ENCODE data around the gene DLGAP1.

DLGAP1 gene

GRCh38 chr18:4286256-4286655, 168.9 kb downstream of the DLGAP1 start:
- no peak for DNase-seq (ENCODE audit: low read depth)

GRCh38 chr18:4285525-4285924, 169.6 kb downstream of the DLGAP1 start:
- no peak for DNase-seq (ENCODE audit: low read depth)

GRCh38 chr18:4284528-4284927, 170.6 kb downstream of the DLGAP1 start:
- no peak for DNase-seq (ENCODE audit: low read depth)

GRCh38 chr18:4283746-4284291, 171.3 kb downstream of the DLGAP1 start:
- DNase-seq (ENCODE audit: low read depth) = no peak

GRCh38 chr18:4282954-4283353, 172.2 kb downstream of the DLGAP1 start:
- DNase-seq (ENCODE audit: low read depth) = no peak

GRCh38 chr18:4276953-4277585, 178.0 kb downstream of the DLGAP1 start:
- no peak for DNase-seq (ENCODE audit: low read depth)

GRCh38 chr18:4271952-4272351, 183.2 kb downstream of the DLGAP1 start:
- no peak for DNase-seq (ENCODE audit: low read depth)

GRCh38 chr18:4270988-4271387, 184.1 kb downstream of the DLGAP1 start:
- no peak for DNase-seq (ENCODE audit: low read depth)

- DNase-seq (ENCODE audit: low read depth) = no peak
These were observed 185.1 kb downstream of the DLGAP1 start for GRCh38 chr18:4270016-4270415.

GRCh38 chr18:4267641-4268040, 187.5 kb downstream of the DLGAP1 start:
- DNase-seq (ENCODE audit: low read depth) = no peak

GRCh38 chr18:4264347-4264791, 190.7 kb downstream of the DLGAP1 start:
- DNase-seq (ENCODE audit: low read depth) = no peak

GRCh38 chr18:4260107-4260506, 195.0 kb downstream of the DLGAP1 start:
- no peak for DNase-seq (ENCODE audit: low read depth)

GRCh38 chr18:4256766-4257417, 198.2 kb downstream of the DLGAP1 start:
- no peak for DNase-seq (ENCODE audit: low read depth)

- DNase-seq (ENCODE audit: low read depth) = no peak
These were observed 200.3 kb downstream of the DLGAP1 start for GRCh38 chr18:4254840-4255239.

- DNase-seq (ENCODE audit: low read depth) = no peak
These were observed 202.3 kb downstream of the DLGAP1 start for GRCh38 chr18:4252829-4253228.

- DNase-seq (ENCODE audit: low read depth) = no peak
These were observed 203.2 kb downstream of the DLGAP1 start for GRCh38 chr18:4251873-4252272.

- DNase-seq (ENCODE audit: low read depth) = no peak
These were observed 203.9 kb downstream of the DLGAP1 start for GRCh38 chr18:4251206-4251605.

GRCh38 chr18:4250141-4250540, 205.0 kb downstream of the DLGAP1 start:
- DNase-seq (ENCODE audit: low read depth) = no peak

- DNase-seq (ENCODE audit: low read depth) = no peak
These were observed 206.4 kb downstream of the DLGAP1 start for GRCh38 chr18:4248686-4249085.

- no peak for DNase-seq (ENCODE audit: low read depth)
These were observed 208.7 kb downstream of the DLGAP1 start for GRCh38 chr18:4246374-4246773.

GRCh38 chr18:4245456-4245855, 209.7 kb downstream of the DLGAP1 start:
- DNase-seq (ENCODE audit: low read depth) = no peak

GRCh38 chr18:4242431-4243161, 212.5 kb downstream of the DLGAP1 start:
- DNase-seq (ENCODE audit: low read depth) = no peak

GRCh38 chr18:4241090-4241617, 214.0 kb downstream of the DLGAP1 start:
- no peak for DNase-seq (ENCODE audit: low read depth)

Data from activated T-cell treated with anti-CD3 and anti-CD28 coated beads for 1 hour (primary cell).